Tibial nerve (tissue), 4 donors: ENCODE results near the gene P4HA1.

Experiments
- EP300 ChIP-seq, 2 donors: sonication (generic); formaldehyde crosslinking; IDR thresholded peaks; one replicate each; pipeline ENCODE4 v1.6.1; 2017; ENCODE audit warnings: antibody characterized with exemption in 2 of 2, mild to moderate bottlenecking in 1 of 2
- POLR2A ChIP-seq, 2 donors: fragments of 450-650 bp; IDR thresholded peaks; one replicate each; pipeline ENCODE4 v1.6.1; 2017; ENCODE audit warnings: antibody characterized with exemption in 2 of 2, mild to moderate bottlenecking in 2 of 2, moderate library complexity in 2 of 2
- TF ChIP-seq, protein P1 (sequence below), 5 experiments: fragments of 200-600 bp in 3 of 5; fragments of 450-650 bp in 2 of 5; sonication (generic) in 3 of 5; IDR thresholded peaks; one replicate each; pipeline ENCODE4 v1.5.1; 2016 to 2019; ENCODE audit warnings: antibody characterized with exemption in 5 of 5, mild to moderate bottlenecking in 3 of 5, moderate library complexity in 2 of 5

DNA sequence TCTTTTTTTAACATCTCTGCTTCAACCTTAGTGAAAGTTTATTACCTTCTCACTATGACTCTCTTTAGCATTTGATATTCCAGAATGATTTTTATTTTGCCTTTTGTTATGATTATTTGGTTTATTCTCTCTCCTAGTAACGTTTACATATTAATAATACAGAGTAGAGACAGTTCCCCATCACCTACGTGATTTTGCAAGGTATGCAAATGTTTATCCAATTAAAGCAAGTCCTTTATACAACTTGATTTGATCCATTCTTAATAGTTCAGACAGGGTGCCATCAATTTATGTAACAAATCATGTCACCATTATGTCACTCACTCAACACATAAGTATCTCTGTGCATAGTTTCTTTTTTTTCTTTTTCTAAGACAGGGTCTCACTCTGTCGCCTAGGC, 44.9 kb upstream of the P4HA1 start:
- no peak for TF ChIP-seq POLR2A (IDR thresholded peaks at IDR 0.05)
- TF ChIP-seq, protein P1, sequence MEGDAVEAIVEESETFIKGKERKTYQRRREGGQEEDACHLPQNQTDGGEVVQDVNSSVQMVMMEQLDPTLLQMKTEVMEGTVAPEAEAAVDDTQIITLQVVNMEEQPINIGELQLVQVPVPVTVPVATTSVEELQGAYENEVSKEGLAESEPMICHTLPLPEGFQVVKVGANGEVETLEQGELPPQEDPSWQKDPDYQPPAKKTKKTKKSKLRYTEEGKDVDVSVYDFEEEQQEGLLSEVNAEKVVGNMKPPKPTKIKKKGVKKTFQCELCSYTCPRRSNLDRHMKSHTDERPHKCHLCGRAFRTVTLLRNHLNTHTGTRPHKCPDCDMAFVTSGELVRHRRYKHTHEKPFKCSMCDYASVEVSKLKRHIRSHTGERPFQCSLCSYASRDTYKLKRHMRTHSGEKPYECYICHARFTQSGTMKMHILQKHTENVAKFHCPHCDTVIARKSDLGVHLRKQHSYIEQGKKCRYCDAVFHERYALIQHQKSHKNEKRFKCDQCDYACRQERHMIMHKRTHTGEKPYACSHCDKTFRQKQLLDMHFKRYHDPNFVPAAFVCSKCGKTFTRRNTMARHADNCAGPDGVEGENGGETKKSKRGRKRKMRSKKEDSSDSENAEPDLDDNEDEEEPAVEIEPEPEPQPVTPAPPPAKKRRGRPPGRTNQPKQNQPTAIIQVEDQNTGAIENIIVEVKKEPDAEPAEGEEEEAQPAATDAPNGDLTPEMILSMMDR (IDR thresholded peaks at IDR 0.05), result no peak
- TF ChIP-seq EP300 (IDR thresholded peaks at IDR 0.05), result no peak
